HG02678 (cell line): ENCODE measurements around the gene FBL.
A peak's percentile ranks its signal among the peaks of the same experiment; 100 is the strongest.
"Not testable (repeated sequence)": the region's sequence is repeated elsewhere in the genome, so short reads cannot be mapped to it uniquely, and the experiment has no call there.

Experiments used
- ATAC-seq: cut with Tn5 transposase; IDR thresholded peaks from one replicate; pipeline ENCODE4 v1.9.1; 2021; ENCODE audit warnings: mild to moderate bottlenecking, moderate library complexity; ENCODE audit not compliant: unreplicated experiment

The FBL gene

DNA sequence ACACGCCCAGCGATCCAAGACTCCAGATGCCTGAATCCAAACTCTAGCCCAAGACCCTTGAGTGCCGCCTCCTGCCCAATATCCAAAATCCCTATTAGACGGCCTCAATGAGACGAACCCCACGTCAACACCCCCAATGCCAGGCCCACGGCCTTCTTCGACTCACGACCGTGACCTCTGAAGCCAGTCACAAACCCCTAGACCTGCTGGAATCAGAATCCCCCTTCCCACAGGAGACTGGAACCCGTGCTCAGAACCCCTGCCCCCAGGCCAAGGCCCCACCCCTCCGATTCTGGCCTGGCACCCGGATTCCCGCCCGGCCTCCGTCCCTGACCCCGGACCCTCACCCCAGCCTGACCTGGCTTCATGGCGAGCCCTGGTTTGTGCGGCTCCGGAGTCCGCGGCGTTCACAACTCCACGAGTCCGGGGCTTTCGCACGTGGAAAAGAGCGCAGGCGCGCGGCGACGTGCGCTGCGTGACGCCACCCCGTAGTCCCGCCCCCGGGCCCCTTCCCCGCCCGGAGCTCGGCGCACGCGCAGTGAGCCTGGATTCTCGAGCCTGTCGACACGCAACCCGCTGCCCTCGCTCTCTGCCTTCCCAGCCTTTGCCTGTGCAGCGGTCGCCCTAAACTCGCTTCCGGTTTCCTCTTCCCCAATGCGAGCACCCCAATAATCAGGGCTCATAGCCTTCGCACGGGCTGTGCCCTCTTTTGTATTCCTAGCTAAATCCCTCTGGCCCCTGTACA lies at the start of gene FBL:
Gene FBL (minus strand): TSS at position 447 of the 745 bp plus-strand sequence. CDS start 79 bp downstream, at position 368.
- peak; percentile 70 for ATAC-seq

DNA sequence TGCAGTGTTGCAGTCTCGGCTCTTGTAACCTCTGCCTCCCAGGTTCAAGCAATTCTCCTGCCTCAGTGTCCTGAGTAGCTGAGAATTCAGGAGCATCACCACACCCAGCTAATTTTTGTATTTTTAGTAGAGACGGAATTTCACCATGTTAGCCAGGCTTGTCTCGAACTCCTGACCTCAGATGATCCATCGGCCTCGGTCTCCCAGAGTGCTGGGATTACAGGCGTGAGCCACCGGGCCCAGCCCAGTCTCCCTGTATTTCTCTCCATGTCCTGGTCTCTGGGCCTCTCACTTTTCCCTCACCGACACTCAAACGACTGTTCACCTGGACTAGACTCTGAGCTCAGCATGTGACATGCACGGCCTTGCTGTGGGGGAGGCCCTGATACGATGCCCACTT lies 48.9 kb upstream of the FBL start:
- not testable (repeated sequence) for ATAC-seq

DNA sequence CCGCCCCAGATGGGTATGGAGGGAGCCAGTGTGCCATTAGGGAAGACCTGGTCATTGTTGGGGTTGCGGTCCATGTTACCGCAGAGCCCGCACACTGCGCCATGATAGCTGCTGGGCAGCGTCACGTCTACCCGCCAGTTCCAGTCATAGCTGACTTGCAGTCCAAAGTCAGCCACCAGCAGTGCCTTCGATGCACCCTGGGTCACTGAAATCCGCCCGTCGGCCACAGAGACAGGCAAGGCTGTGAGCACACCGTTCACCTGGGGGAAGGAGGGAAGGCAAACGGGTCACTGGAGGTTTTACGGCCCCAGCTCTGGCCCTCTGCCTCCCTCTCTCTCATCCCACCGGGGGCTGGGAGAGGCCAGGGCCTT lies 48.0 kb upstream of the FBL start:
- ATAC-seq, result not testable (repeated sequence)

DNA sequence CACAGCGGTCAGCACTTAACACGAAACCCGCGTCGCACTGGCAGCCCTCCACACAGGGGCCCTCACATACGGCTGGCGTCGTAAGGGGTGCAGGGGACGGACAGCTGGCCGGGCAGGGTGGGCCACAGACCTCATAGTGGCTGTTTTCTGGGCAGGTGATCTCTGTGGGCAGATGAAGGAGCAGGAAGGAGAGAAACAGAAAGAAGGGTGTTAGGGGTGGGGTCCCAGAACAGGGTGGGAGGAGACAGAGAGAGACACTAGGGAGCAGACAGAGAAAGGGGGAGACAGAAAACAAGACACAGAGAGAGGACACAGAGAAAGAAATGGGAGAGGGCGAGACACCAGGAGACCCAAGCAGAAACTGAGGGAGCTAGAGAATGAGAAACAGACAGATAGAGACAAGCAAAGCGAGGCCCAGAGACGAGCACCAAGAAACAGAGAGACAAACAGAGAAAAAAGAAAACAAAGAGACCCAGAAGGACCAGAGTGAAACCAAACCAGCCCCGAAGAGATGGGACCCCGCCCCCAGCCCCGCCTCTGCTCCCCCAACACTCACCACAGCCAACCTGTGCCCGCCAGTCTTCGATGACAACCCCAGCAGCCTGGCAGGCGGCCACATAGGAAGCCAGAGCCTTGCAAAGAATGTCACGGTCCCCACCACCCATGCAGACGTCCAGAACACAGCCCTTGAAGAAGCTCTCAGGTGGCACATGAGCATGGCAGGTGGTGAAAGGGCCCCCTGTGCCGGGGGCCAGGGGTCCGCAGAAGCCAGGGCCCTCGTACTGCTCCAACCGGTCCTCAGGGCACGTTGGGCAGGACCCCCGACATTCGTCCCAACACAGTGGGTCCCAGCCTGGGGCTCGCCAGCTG lies 47.4 kb upstream of the FBL start:
- ATAC-seq, result not testable (repeated sequence)

DNA sequence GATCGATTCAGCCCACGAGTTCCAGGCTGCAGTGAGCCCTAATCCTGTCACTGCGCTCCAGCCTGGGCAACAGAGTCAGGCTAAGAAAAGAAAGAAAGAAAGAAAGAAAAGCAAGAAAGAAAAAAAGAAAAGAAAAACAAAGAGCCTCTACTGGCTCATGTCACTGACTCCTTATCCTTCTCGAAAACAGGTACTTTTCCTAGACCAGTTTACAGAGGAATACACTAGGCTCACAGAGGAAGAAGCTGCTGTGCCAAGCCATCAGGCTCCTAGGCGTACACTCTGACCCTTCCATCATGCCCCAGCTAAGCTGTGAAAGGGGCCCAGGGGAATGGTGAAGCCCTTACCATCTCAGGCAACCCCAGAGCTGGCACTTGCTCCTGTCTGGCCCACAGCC lies 46.3 kb upstream of the FBL start:
- not testable (repeated sequence) for ATAC-seq

DNA sequence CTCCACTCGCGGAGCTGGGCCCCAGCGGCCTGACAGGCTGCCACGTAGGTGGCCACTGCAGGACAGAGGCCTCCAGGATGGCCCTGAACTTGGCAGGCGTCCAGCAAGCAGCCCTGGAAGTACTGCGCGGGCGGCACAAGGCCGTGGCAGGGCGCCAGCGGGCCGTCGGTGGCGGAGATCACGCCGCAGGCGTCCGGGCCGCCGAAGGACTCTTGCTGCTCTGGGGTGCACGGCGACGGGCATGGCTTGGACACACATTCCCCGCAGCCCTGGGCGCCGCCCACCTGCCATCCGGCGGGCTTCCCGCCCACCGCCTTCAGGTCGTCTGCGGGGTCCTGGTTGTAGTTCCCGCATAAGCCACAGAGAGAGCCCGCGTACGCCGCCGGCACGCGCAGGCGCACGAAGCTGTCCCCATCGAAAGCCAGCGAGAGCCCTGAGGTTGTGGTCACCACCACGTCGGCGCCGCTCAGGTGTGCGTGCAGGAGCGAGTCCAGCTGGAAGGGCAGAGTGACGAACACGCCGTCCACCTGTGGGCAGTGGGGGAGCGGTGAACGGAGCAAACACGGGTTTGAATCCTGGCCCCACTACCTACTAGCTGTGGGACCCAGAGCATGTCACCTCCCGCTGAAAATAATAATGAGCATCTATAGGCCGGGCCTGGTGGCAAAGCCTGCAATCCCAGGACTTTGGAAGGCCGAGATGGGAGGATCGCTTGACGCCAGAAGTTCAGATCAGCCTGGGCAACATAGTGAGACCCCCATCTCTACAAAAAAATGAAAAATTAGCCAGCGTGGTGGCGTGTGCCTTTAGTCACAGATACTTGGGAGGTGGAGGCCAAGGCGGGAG lies 45.7 kb upstream of the FBL start:
- not testable (repeated sequence) for ATAC-seq

DNA sequence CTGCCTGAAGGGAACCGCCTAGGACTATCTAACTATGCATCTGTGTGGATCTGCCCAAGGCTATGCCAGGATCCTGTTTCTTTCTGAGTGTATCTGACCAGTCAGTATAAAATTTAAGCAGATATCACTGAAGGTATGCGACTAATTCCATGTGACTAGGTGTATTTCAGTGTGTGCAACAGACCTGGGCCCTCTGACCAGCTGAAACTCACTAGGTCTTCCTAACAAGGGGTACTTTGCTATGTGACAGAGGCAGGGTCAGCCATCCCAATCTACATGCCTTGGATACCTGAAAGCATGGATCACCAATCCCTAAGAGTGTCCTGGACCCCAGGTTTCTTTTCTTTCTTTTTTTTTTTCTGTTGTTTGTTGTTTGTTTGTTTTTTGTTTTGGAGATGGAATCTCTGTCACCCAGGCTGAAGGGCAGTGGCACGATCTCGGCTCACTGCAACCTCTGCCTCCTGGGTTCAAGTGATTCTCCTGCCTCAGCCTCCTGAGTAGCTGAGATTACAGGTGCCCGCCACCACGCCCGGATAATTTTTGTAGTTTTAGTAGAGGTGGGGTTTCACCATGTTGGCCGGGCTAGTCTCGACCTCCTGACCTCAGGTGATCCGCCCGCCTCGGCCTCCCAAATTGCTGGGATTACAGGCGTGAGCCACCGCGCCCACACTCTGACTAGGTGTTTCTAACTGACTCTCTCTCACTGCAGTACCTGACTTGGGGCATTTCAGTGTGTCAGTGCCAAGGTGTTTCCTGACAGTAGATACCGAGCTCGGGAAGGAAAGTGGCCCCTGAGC lies 44.8 kb upstream of the FBL start:
- ATAC-seq, result no peak

DNA sequence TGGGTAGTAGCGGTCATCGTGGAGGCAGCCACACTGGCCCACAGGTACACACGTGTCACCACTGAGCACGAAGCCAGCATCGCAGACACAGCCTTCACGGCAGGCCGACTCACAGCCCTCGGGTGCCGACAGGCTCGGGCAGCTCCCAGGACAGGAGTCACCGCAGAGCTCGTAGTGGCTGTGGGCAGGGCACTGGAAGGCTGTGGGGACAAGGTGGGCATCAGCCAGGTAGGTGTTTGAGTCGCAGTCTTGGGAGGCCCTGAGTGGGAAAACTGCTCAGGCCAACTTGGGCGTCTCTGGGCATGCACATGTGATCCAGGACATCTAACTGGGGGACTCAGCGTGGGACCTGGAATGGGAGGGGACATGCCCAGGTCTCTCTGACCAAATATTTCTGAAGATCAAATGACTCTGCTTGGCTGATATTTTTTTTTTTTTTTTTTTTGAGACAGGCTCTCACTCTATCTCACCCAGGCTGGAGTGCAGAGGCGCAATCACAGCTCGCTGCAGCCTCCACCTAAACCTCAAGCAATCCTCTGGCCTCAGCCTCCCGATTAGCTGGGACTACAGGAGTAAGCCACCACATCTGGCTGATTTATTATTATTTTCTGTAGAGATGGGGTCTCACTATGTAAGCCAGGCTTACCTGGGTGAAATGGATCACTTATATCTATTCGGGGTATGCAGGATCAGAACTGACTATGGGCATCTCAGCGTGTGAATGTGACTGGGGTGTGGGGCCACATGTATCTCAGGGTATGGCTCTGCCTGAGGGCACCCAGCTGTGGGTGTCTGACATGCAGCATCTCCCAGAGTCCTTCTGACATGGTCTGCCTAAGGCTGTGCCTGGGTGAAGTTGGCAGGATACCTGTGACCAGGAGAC lies 43.9 kb upstream of the FBL start:
- ATAC-seq, result not testable (repeated sequence)

DNA sequence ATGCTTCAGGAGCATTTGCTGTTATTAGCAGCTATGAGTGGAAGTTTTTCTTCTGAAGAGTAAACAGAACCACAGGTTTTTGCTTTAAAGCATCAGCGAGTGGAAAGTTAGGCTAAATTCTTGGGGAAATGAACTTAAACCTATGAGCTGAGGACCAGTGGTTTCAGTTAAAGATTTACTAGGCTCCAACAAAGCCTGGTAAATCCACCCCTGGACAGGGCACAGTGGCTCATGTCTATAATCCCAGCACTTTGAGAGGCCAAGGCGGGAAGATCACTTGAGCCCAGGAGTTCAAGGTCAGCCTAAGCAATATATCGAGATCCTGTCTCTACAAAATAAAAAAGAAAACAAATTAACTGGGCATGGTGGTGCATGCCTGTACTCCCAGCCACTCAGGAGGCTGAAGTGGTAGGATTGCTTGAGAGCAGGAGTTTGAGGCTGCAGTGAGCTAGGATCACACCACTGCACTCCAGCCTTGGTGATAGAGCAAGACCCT lies 41.3 kb upstream of the FBL start:
- not testable (repeated sequence) for ATAC-seq

DNA sequence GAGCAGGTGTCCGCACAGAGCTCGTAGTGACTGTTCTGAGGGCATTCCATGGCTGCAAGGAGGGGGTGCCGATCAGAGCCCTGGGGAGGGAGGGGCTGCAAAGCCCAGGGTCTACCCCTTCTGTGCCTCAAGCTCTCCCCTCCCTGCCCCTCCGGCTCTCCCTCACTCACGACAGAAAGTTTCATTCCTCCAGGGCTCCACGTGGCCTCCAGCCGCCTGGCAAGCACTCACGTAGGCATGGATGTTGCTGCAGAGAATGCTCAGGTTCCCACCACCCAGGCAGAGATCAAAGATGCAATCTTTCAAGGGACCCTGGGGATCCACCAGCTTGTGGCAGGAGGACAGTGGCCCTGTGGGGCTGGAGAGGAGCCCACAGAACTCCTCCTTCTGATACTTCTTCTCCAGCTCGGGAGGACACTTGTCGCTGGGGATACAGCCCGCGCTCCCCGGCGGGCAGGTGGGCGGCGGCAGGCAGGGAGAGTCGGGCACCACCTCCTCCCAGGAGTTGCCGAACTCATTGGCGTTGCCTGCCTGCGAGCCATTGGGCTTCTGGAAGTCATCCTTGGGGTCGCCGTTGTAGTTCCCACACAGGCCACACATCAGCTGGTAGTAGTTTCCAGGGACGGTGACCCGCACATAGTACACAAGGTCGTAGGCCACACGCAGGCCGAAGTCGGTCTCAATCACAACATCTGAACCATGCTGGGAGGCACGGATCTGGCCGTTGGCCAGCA lies 39.8 kb upstream of the FBL start:
- ATAC-seq, result not testable (repeated sequence)

DNA sequence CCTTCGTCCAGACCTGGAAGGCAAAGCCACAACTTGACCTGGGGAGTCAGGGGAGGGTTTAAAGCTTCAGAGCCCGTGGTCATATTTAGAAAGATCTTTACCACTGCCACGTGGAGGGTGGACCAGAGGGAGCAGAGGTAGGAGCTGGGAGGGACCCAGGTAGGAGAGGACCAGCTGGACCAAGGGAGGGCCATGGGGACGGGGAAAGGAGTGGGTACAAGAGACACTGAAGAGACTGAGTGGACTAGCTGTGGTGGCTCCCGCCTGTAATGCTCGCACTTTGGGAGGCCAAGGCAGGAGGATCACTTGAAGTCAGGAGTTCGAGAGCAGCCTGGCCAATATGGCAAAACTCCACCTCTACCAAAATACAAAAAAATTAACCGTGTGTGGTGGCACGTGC lies 38.5 kb upstream of the FBL start:
- ATAC-seq, result not testable (repeated sequence)

DNA sequence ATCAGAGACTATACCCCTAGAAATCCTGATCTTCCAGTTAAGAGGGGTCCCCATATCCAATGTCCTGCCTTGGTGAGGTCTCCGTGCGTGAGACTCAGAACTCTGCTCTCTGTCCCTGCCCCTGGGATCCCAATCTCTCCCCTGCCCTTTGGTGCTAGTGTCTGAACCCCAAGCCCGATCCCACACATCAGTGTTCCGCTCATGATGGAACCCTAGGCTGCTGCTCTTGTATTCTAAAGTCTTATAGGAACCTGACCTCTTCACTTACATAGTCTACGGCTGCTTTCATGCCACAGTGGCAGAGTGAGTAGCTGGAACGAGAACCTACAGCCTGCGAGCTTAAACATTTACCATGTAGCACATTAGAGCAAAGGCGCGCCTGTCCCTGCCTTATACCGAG lies 36.5 kb upstream of the FBL start:
- ATAC-seq, result not testable (repeated sequence)

DNA sequence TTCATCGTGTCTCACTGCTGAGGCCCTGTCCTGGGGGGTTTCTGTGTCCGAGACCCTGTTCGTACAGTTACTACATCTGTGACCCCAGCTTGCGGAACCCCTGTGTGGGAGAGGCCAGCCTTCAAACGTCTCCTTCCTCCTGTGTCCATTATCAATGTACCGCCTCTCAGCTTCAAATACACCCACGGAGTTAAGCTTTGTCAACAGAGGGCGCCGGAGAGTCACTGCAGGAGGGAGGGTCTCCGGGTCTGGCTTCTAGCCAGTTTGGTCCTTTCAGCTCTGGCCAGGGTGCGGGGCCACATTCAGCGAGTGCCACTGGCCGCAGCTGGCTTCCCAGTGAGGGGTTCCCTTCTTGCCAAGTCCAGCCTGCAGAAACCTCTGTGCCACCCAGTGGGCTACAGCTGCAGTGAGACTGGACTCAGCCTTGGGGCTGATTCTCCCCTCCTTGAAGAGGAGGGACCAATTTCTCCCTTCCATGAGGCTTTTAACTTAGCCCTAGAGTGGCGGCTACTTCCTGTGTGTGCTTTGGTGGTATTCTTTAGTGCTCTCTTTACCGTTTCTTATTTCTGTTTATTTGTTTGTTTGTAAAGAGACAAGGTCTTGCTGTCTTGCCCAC lies 35.4 kb upstream of the FBL start:
- ATAC-seq, result not testable (repeated sequence)

DNA sequence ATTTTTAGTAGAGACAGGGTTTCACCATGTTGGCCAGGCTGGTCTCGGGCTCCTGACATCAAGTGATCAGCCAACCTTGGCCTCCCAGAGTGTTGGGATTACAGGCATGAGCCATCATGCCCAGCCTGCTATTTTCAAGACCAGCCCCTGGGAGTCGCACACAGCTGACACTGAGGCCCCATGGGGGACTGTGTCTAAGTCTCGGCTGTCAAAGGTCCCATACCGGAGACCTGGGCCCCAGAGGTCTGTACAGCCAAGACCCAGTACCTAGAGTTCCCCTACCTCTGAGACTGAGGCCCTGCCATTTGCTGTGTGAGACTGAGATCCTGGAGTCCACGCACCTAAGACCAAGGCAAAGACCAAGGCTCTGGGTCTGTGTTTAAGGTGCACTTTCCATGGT lies 34.1 kb upstream of the FBL start:
- ATAC-seq, result not testable (repeated sequence)

DNA sequence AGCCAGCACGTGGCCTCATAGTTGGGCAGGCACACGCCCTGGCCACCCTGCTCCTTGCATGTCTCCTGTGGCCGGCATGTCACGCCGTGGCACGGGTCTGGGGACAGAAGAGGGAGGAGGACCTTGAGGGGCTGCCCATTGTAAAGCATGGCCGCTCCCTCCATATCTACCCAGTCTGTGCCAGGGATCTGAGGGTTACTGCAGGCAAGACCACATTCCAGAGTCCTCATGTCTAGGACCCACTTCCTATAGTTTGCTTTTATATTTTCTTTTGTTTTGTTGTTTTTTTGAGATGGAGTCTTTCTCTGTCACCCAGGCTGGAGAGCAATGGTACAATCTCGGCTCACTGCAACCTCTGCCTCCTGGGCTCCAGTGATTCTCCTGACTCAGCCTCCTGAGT lies 33.6 kb upstream of the FBL start:
- not testable (repeated sequence) for ATAC-seq

DNA sequence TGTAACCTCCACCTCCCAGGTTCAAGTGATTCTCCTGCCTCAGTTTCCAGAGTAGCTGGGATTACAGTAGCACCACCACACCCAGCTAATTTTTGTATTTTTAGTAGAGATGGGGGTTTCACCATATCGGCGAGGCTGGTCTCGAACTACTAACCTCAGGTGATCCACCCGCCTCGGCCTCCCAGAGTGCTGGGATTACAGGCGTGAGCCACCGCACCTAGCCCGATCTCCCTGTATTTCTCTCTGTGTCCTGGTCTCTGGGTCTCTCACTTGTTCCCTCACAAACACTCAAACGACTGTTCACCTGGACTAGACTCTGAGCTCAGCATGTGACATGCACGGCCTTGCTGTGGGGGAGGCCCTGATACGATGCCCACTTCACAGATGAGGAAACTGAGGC lies 32.7 kb upstream of the FBL start:
- not testable (repeated sequence) for ATAC-seq

DNA sequence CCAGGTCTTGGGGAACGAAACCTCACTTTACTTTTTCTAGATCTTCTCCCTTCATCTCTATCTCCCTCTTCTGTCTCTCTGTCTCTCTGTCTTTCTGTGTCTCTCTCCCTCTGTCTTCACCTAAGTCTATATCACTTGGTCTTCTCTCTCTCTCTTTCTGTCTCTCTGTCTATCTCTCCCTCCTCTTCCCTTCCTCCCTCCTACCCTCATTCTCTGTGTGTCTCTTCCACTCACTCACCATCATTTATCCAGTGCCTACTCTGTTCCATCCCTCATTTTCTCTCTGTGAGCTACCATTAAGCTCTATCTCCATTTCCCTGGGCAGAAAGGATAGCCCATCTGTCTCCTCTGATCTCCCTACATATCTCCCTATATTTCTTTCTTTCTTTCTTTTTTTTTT lies 32.2 kb upstream of the FBL start:
- no peak for ATAC-seq

DNA sequence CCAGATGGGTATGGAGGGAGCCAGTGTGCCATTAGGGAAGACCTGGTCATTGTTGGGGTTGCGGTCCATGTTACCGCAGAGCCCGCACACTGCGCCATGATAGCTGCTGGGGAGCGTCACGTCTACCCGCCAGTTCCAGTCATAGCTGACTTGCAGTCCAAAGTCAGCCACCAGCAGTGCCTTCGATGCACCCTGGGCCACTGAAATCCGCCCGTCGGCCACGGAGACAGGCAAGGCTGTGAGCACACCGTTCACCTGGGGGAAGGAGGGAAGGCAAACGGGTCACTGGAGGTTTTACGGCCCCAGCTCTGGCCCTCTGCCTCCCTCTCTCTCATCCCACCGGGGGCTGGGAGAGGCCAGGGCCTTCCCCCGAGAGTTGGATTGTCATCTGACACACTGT lies 31.8 kb upstream of the FBL start:
- ATAC-seq, result not testable (repeated sequence)
